Calu3 (cell line): ENCODE results near the gene LDLRAD4. TPM values are rescaled to one million over a fixed set of nuclear protein-coding genes. Genes with fewer than 3 reads are reported as not detected.

Source experiments
- BruUV-seq: library from RNA; stranded (reverse); fragments of 400-500 nt; replicated peaks from 2 replicates; lab custom pipeline; 2021; lab: Mats Ljungman, UMichigan
- CTCF ChIA-PET: fragments of 300-600 bp; sonication (Branson Sonifier 250); formaldehyde crosslinking; loops from one replicate; lab custom pipeline; 2022; ENCODE audit warnings: antibody characterized with exemption; lab: Charles Lee
- DNase-seq: peaks from one replicate; pipeline ENCODE4 v3.0.0; 2022
- H3K27ac Mint-ChIP-seq: one replicate; pipeline ENCODE4 v1.8.0; 2022; ENCODE audit warnings: mixed read lengths; ENCODE audit not compliant: unreplicated experiment
- H3K27me3 Mint-ChIP-seq: one replicate; pipeline ENCODE4 v1.8.0; 2022; ENCODE audit warnings: mixed read lengths; ENCODE audit not compliant: unreplicated experiment
- H3K36me3 Mint-ChIP-seq: one replicate; pipeline ENCODE4 v1.8.0; 2022; ENCODE audit warnings: mild to moderate bottlenecking, moderate library complexity, mixed read lengths; ENCODE audit not compliant: insufficient read depth, unreplicated experiment
- H3K4me1 Mint-ChIP-seq: one replicate; pipeline ENCODE4 v1.8.0; 2022; ENCODE audit warnings: mild to moderate bottlenecking, low read depth, mixed read lengths; ENCODE audit not compliant: unreplicated experiment
- H3K4me3 Mint-ChIP-seq: one replicate; pipeline ENCODE4 v1.8.0; 2022; ENCODE audit warnings: mild to moderate bottlenecking, low read depth, moderate library complexity, mixed read lengths; ENCODE audit not compliant: unreplicated experiment
- H3K9me3 Mint-ChIP-seq: one replicate; pipeline ENCODE4 v1.8.0; 2022; ENCODE audit warnings: low read depth, mixed read lengths; ENCODE audit not compliant: unreplicated experiment
- CTCF ChIP-seq: fragments of 200-600 bp; IDR thresholded peaks from one replicate; pipeline ENCODE4 v1.8.0; 2022; ENCODE audit warnings: antibody characterized with exemption; ENCODE audit not compliant: unreplicated experiment
- intact Hi-C: fragments of 100-400 bp; cut with micrococcal nuclease; formaldehyde crosslinking; loops from one replicate; pipeline ENCODE4 v1.10.0; 2022; ENCODE audit not compliant: unreplicated experiment
- total RNA-seq: library from RNA; stranded (reverse); gene quantifications from 2 replicates; pipeline ENCODE4 v1.2.3, GENCODE V29; 2022

The LDLRAD4 gene
- total RNA-seq, 1 experiment from 2014 or later, result 0.50 TPM

GRCh38 chr18:13463526-13464210 lies 245.1 kb downstream of the LDLRAD4 start:
- intact Hi-C loops, result no loop called here
- CTCF ChIA-PET, result no interaction called here
- Mint-ChIP-seq H3K36me3 (no peaks in the 10 kb centered on the region), H3K27ac (no peak overlapping the region), H3K4me1 (no peaks in the 10 kb centered on the region), H3K4me3 (no peak overlapping the region), H3K9me3 (peaks cover 5% of the 10 kb centered on the region), H3K27me3 (peaks cover 33% of the 10 kb centered on the region)
- DNase-seq, result no peak
- TF ChIP-seq CTCF, result no peak
- BruUV-seq, result no TSS peak

GRCh38 chr18:13464432-13465123 lies 246.0 kb downstream of the LDLRAD4 start:
- intact Hi-C loops, result no loop called here
- peaks cover 40% of the 10 kb centered on the region for H3K27me3 Mint-ChIP-seq
- no peak for TF ChIP-seq CTCF
- H3K4me3 Mint-ChIP-seq, result no peak overlapping the region
- no peak for DNase-seq
- H3K36me3 Mint-ChIP-seq, result no peaks in the 10 kb centered on the region
- no peaks in the 10 kb centered on the region for H3K4me1 Mint-ChIP-seq
- peaks cover 10% of the 10 kb centered on the region for H3K9me3 Mint-ChIP-seq
- H3K27ac Mint-ChIP-seq, result no peak overlapping the region
- CTCF ChIA-PET, result no interaction called here
- BruUV-seq, result no TSS peak

GRCh38 chr18:13465124-13465446 lies 246.5 kb downstream of the LDLRAD4 start:
- TF ChIP-seq CTCF, result no peak
- Mint-ChIP-seq H3K4me1 (no peaks in the 10 kb centered on the region), H3K36me3 (no peaks in the 10 kb centered on the region), H3K27ac (no peak overlapping the region), H3K4me3 (no peak overlapping the region), H3K9me3 (peaks cover 10% of the 10 kb centered on the region), H3K27me3 (peaks cover 45% of the 10 kb centered on the region)
- DNase-seq, result no peak
- intact Hi-C loops, result no loop called here
- CTCF ChIA-PET, result no interaction called here
- BruUV-seq, result no TSS peak

GRCh38 chr18:13465476-13465875 lies 246.9 kb downstream of the LDLRAD4 start:
- Mint-ChIP-seq H3K27me3 (peaks cover 45% of the 10 kb centered on the region), H3K36me3 (no peaks in the 10 kb centered on the region), H3K27ac (no peak overlapping the region), H3K9me3 (peaks cover 10% of the 10 kb centered on the region), H3K4me1 (no peaks in the 10 kb centered on the region), H3K4me3 (no peak overlapping the region)
- no peak for TF ChIP-seq CTCF
- intact Hi-C loops, result no loop called here
- no peak for DNase-seq
- CTCF ChIA-PET, result interaction anchor here (0.7 kb wide), 1 partner anchor 596 kb away, joined by 5 read pairs; no protein-coding TSS in a partner anchor
- no TSS peak for BruUV-seq
